HG03139 (cell line): ENCODE data around the gene PI4KA.
"Not testable (repeated sequence)": the region's sequence is repeated elsewhere in the genome, so short reads cannot be mapped to it uniquely, and the experiment has no call there.

Experiments used
- ATAC-seq: cut with Tn5 transposase; IDR thresholded peaks from one replicate; pipeline ENCODE4 v1.9.1; 2021; ENCODE audit not compliant: unreplicated experiment

The PI4KA gene

GRCh38 chr22:20732431-20732830 is 126.2 kb downstream of the PI4KA start:
- ATAC-seq, result not testable (repeated sequence)

- ATAC-seq, result no peak
Measured at GRCh38 chr22:20729194-20729593, 129.4 kb downstream of the PI4KA start.

GRCh38 chr22:20728523-20729190 is 130.0 kb downstream of the PI4KA start:
- no peak for ATAC-seq

GRCh38 chr22:20727118-20728015 is 131.2 kb downstream of the PI4KA start:
- no peak for ATAC-seq

- no peak for ATAC-seq
Measured at GRCh38 chr22:20725987-20726558, 132.5 kb downstream of the PI4KA start.

- no peak for ATAC-seq
Measured at GRCh38 chr22:20724676-20725454, 133.7 kb downstream of the PI4KA start.

- ATAC-seq, result no peak
Measured at GRCh38 chr22:20721409-20722218, 137.0 kb downstream of the PI4KA start.

- ATAC-seq, result no peak
Measured at GRCh38 chr22:20720692-20721408, 137.8 kb downstream of the PI4KA start.

- not testable (repeated sequence) for ATAC-seq
Measured at GRCh38 chr22:20718727-20719126, 139.9 kb downstream of the PI4KA start.

GRCh38 chr22:20717981-20718380 is 140.6 kb downstream of the PI4KA start:
- not testable (repeated sequence) for ATAC-seq

- ATAC-seq, result not testable (repeated sequence)
Measured at GRCh38 chr22:20717213-20717866, 141.3 kb downstream of the PI4KA start.

- ATAC-seq, result not testable (repeated sequence)
Measured at GRCh38 chr22:20713116-20713515, 145.5 kb downstream of the PI4KA start.

- ATAC-seq, result not testable (repeated sequence)
Measured at GRCh38 chr22:20709966-20710365, 148.6 kb downstream of the PI4KA start.

GRCh38 chr22:20707549-20708118 is 151.0 kb downstream of the PI4KA start:
- not testable (repeated sequence) for ATAC-seq

- ATAC-seq, result peak; percentile 1
Measured at GRCh38 chr22:20703816-20704609, 154.6 kb downstream of the PI4KA start.

- ATAC-seq, result peak; percentile 21
Measured at GRCh38 chr22:20703414-20703806, 155.2 kb downstream of the PI4KA start.

- ATAC-seq, result peak; percentile 65
Measured at GRCh38 chr22:20702546-20703413, 155.8 kb downstream of the PI4KA start.
